ENCODE data around the gene KCND2. TPM values are rescaled to one million over a fixed set of nuclear protein-coding genes. Genes with fewer than 3 reads are reported as not detected.
"Not testable (repeated sequence)": the region's sequence is repeated elsewhere in the genome, so short reads cannot be mapped to it uniquely, and the experiment has no call there.

KCND2 gene
- total and polyA plus RNA-seq, 11 donors: 0.04 to 0.41 (median 0.16) TPM; not detected in 4

DNA sequence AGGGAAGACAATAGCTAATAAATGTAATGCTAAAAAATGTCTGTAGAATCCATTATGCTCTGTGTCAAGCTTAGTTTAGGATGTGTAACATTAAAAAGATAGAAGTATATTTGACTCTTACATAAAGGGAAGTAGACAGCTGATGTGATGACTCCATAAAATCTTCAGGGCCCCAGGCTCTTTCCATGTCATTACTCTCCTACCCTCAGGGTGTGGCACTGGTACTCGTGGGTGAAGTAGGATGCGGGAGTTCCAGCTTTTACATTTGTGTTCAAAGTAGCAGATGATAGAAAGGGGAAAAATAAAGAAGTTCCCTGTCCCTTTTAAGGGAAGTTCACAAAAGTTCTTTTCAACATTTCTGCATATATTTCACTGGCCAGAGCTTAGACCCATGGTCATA is 427.8 kb downstream of the KCND2 start:
- Histone ChIP-seq H3K4me3 (no peak overlapping the region), H3K9me3 (peaks cover 0 to 3% (median 0%) of the 10 kb centered on the region in 12 donors), H3K27me3 (peaks cover 0 to 3% (median 0%) of the 10 kb centered on the region in 9 donors), H3K36me3 (no peaks in the 10 kb centered on the region), H3K4me1 (peaks cover 0 to 7% (median 0%) of the 10 kb centered on the region in 12 donors), H3K27ac (no peak overlapping the region)
- WGBS, 4 donors: 83 to 94% (median 90%) methylated on average over 2 of the region's 2 CpGs
- TF ChIP-seq POLR2A (IDR thresholded peaks at IDR 0.05): no peak
- TF ChIP-seq, protein P1, sequence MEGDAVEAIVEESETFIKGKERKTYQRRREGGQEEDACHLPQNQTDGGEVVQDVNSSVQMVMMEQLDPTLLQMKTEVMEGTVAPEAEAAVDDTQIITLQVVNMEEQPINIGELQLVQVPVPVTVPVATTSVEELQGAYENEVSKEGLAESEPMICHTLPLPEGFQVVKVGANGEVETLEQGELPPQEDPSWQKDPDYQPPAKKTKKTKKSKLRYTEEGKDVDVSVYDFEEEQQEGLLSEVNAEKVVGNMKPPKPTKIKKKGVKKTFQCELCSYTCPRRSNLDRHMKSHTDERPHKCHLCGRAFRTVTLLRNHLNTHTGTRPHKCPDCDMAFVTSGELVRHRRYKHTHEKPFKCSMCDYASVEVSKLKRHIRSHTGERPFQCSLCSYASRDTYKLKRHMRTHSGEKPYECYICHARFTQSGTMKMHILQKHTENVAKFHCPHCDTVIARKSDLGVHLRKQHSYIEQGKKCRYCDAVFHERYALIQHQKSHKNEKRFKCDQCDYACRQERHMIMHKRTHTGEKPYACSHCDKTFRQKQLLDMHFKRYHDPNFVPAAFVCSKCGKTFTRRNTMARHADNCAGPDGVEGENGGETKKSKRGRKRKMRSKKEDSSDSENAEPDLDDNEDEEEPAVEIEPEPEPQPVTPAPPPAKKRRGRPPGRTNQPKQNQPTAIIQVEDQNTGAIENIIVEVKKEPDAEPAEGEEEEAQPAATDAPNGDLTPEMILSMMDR (IDR thresholded peaks at IDR 0.05): no peak
- DNase-seq (no peak), ATAC-seq (no peak)
- intact Hi-C loops (cut with DNase I): no loop called here

DNA sequence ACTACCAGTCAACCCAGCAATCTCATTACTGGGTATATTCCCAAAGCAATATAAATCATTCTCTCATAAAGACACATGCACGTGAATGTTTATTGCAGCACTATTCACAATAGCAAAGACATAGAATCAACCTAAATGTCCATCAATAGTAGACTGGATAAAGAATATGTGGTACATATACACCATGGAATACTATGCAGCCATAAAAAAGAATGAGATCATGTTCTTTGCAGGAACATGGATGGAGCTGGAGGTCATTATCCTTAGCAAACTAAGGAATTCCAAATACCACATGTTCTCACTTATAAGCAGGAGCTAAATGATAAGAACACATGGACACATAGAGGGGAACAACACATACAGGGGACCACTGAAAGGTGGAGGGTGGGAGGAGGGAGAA is 429.4 kb downstream of the KCND2 start:
- intact Hi-C loops (cut with DNase I); DNase-seq: not testable (repeated sequence)
- WGBS, 4 donors: 79 to 92% (median 87%) methylated on average over 1 of the region's 1 CpG

DNA sequence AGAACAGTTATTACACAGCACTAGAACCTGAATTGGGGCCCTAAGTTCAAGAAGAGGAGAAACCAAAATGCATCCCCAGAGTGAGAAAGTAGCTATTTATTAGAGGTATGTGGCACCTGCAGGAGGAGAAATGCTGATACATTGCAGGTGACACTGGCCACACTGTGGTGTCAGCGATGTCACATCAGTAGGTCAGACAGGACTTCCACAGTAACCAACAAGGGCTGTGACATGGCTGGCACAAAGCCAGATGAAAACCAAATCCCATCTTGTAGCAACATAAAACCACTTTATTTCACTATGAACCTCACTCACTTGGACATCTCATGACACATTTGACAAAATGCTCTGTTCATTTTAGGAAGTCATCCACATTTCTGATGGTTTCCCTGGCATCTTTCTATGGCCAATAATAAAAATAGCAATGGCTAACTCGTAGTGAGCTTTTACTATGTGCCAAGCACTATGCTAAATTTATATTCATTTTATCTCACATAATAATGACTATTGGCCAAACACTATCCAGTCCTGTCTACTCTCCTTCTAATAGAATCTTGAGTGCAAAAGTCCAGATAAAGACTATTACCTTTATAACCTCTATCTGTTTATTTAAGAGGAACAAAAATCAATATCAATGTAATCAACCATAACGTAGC is 430.7 kb downstream of the KCND2 start:
- Histone ChIP-seq H3K27ac (no peak overlapping the region), H3K4me3 (no peak overlapping the region), H3K36me3 (no peaks in the 10 kb centered on the region), H3K9me3 (no peaks in the 10 kb centered on the region), H3K4me1 (peaks cover 0 to 7% (median 0%) of the 10 kb centered on the region in 12 donors), H3K27me3 (no peaks in the 10 kb centered on the region)
- TF ChIP-seq POLR2A (IDR thresholded peaks at IDR 0.05): no peak
- TF ChIP-seq, protein P1 (IDR thresholded peaks at IDR 0.05): no peak
- intact Hi-C loops (cut with DNase I): no loop called here
- ATAC-seq (peak in 1 of 4 donors; percentile 48), DNase-seq (no peak)
- 38 to 45% (median 42%) methylated on average over 3 of the region's 3 CpGs for WGBS, 4 donors

More for the DNA sequence above, 429.4 kb downstream of the KCND2 start:
- not testable (repeated sequence) for H3K9me3 ChIP-seq, ATAC-seq, H3K27ac ChIP-seq, H3K27me3 ChIP-seq, H3K4me1 ChIP-seq, H3K36me3 ChIP-seq, H3K4me3 ChIP-seq

DNA sequence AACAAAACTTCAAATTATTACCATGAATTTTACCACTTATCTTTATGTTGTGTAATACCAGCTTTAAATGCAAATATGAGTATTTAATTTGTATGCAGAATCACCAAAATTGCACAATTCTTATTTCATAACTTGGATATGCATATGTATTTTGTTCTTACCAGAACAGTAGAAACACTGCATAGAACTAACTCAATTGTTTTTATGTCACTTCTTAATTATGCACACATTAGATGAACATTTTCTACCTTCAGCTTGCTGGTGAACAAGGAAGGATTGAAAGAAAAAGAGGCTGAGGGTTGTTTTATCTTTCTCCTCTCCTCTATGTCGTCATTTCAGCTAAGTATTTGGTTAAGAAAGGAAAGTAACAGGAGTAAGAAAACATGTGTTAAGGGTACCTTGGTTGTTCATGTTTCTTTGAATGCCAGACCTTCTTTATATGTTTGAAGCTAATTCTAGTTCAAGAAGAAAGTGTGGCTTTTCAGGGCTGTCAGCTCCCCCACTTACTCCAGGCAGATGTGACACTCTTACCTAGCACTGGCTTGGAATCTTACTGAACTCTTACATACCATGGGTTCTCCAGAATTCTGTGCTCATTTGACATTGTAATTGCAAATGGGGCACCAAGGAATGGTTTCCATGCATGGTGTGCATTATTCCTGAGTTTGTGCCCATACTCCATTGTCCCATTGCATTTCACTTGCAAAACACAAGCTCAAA is 436.4 kb downstream of the KCND2 start:
- intact Hi-C loops (cut with DNase I): no loop called here
- TF ChIP-seq, protein P1 (IDR thresholded peaks at IDR 0.05): no peak
- TF ChIP-seq POLR2A (IDR thresholded peaks at IDR 0.05): no peak
- Histone ChIP-seq H3K36me3 (no peaks in the 10 kb centered on the region), H3K27ac (no peak overlapping the region), H3K9me3 (no peaks in the 10 kb centered on the region), H3K4me1 (no peaks in the 10 kb centered on the region), H3K4me3 (no peak overlapping the region), H3K27me3 (no peaks in the 10 kb centered on the region)
- DNase-seq: no peak
- no peak for ATAC-seq
- 53 to 72% (median 64%) methylated on average over 1 of the region's 1 CpG for WGBS, 4 donors
